Breast epithelium (tissue), 4 donors: ENCODE measurements around the gene VWA5B2. TPM values are rescaled to one million over a fixed set of nuclear protein-coding genes. Genes with fewer than 3 reads are reported as not detected.

Source experiments
- DNase-seq, 2 donors: peaks; one replicate each; pipeline ENCODE4 v3.0.0-alpha.2; 2019; ENCODE audit warnings: low spot score in 2 of 2
- H3K27ac ChIP-seq, 2 donors: fragments of 200-600 bp; sonication (generic) in 1 of 2; one replicate each; pipeline ENCODE4 v1.5.1; 2016 to 2019; ENCODE audit warnings: mild to moderate bottlenecking in 1 of 2
- H3K27me3 ChIP-seq, 2 donors: fragments of 200-600 bp; sonication (generic) in 1 of 2; one replicate each; pipeline versions ENCODE4 v1.5.1 to v1.6.0; 2017 to 2019; ENCODE audit warnings: control low read depth in 1 of 2, mild to moderate bottlenecking in 1 of 2
- H3K36me3 ChIP-seq: fragments of 200-600 bp; one replicate; pipeline ENCODE4 v1.5.1; 2019
- H3K4me1 ChIP-seq, 2 donors: fragments of 200-600 bp; sonication (generic); one replicate each; pipeline ENCODE4 v1.5.1; 2016 to 2019; ENCODE audit warnings: control low read depth in 1 of 2
- H3K4me3 ChIP-seq, 3 donors: fragments of 200-600 bp; sonication (generic); 1 replicate in 2 of 3; 2 replicates in 1 of 3; pipeline ENCODE4 v1.5.1; 2016 to 2019; ENCODE audit warnings: mild to moderate bottlenecking in 3 of 3, moderate library complexity in 2 of 3
- H3K9me3 ChIP-seq, 2 donors: fragments of 200-600 bp; sonication (generic) in 1 of 2; one replicate each; pipeline ENCODE4 v1.5.1; 2016 to 2019; ENCODE audit warnings: control low read depth in 1 of 2
- POLR2A ChIP-seq: fragments of 450-650 bp; IDR thresholded peaks from one replicate; pipeline ENCODE4 v1.6.1; 2016; ENCODE audit warnings: antibody characterized with exemption, mild to moderate bottlenecking, moderate library complexity
- POLR2AphosphoS5 ChIP-seq, 3 donors: sonication (generic); formaldehyde crosslinking; IDR thresholded peaks; one replicate each; pipeline ENCODE4 v1.6.1; 2017; ENCODE audit warnings: antibody characterized with exemption in 3 of 3
- intact Hi-C: fragments of 100-400 bp; cut with DNase I; formaldehyde crosslinking; loops from one replicate; pipeline ENCODE4 v1.15.1; 2023; ENCODE audit warnings: low total_unique reads
- total RNA-seq, 3 donors: library from RNA; depleted of rRNA; stranded (reverse); fragments of >200 nt; gene quantifications; one replicate each; pipeline ENCODE4 v1.1.0, GENCODE V29; 2016
- TF ChIP-seq, protein P1 (sequence below), 3 donors: fragments of 450-650 bp; IDR thresholded peaks; one replicate each; pipeline ENCODE4 v1.5.1; 2016 to 2017; ENCODE audit warnings: antibody characterized with exemption in 3 of 3, mild to moderate bottlenecking in 3 of 3, moderate library complexity in 3 of 3

Gene VWA5B2
- total RNA-seq, 3 donors from 2014 or later: 0.16 to 0.88 (median 0.33) TPM

DNA sequence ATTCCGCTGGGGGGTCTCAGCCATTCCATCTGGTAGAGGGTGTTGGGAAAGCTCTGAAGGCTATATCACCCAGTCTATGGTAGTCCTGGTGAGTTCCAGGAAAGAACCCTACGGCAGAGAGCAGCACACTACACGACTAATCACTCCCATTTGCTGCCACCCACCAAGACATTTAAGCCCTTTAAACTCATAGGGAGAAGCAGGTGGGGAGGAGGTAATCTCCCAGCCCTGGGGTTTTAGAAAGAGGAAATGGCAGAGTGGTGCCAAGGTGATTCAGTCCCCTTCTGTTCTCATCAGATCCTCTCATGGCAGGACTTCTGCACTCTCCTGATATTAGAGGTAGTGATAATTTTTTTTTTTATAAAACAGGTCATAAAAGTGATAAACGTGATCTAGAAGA is 10.6 kb upstream of the VWA5B2 start:
- no peak overlapping the region for H3K27ac ChIP-seq
- no peaks in the 10 kb centered on the region for H3K4me1 ChIP-seq
- no peaks in the 10 kb centered on the region for H3K27me3 ChIP-seq
- no peak overlapping the region for H3K4me3 ChIP-seq
- H3K36me3 ChIP-seq: no peaks in the 10 kb centered on the region
- intact Hi-C loops: no loop called here
- no peak for TF ChIP-seq POLR2AphosphoS5 (IDR thresholded peaks at IDR 0.05)
- no peak for TF ChIP-seq POLR2A
- TF ChIP-seq, protein P1, sequence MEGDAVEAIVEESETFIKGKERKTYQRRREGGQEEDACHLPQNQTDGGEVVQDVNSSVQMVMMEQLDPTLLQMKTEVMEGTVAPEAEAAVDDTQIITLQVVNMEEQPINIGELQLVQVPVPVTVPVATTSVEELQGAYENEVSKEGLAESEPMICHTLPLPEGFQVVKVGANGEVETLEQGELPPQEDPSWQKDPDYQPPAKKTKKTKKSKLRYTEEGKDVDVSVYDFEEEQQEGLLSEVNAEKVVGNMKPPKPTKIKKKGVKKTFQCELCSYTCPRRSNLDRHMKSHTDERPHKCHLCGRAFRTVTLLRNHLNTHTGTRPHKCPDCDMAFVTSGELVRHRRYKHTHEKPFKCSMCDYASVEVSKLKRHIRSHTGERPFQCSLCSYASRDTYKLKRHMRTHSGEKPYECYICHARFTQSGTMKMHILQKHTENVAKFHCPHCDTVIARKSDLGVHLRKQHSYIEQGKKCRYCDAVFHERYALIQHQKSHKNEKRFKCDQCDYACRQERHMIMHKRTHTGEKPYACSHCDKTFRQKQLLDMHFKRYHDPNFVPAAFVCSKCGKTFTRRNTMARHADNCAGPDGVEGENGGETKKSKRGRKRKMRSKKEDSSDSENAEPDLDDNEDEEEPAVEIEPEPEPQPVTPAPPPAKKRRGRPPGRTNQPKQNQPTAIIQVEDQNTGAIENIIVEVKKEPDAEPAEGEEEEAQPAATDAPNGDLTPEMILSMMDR (IDR thresholded peaks at IDR 0.05): no peak
- DNase-seq: no peak
- H3K9me3 ChIP-seq: no peaks in the 10 kb centered on the region

GRCh38 chr3:184222521-184222920 is 6.9 kb upstream of the VWA5B2 start:
- TF ChIP-seq POLR2A: no peak
- TF ChIP-seq, protein P1 (IDR thresholded peaks at IDR 0.05): no peak
- TF ChIP-seq POLR2AphosphoS5 (IDR thresholded peaks at IDR 0.05): no peak
- H3K36me3 ChIP-seq: no peaks in the 10 kb centered on the region
- no peaks in the 10 kb centered on the region for H3K27me3 ChIP-seq
- H3K9me3 ChIP-seq: no peaks in the 10 kb centered on the region
- H3K4me1 ChIP-seq: no peaks in the 10 kb centered on the region
- no peak for DNase-seq
- intact Hi-C loops: no loop called here
- no peak overlapping the region for H3K27ac ChIP-seq
- H3K4me3 ChIP-seq: no peak overlapping the region

DNA sequence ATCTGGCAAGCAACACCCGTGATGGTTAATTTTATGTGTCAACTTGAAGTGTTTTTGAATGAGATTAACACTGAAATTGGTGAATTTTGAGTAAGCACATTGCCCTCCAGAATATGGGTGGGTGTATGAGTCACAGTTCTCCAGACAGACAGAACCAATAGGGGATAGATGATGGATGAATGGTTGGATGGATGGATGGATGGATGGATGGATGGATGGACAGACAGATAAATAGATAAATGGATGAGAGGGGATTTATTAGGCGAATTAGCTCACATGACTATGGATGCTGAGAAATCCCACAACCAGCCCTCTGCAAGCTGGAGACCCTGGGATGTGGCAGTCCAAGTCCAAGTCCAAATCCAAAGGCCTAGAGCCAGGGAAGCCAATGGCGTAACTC is 5.4 kb upstream of the VWA5B2 start:
- intact Hi-C loops: no loop called here
- Histone ChIP-seq H3K27ac (no peak overlapping the region), H3K36me3 (no peaks in the 10 kb centered on the region), H3K4me1 (no peaks in the 10 kb centered on the region), H3K4me3 (no peak overlapping the region), H3K27me3 (no peaks in the 10 kb centered on the region), H3K9me3 (no peaks in the 10 kb centered on the region)
- TF ChIP-seq POLR2AphosphoS5 (IDR thresholded peaks at IDR 0.05): no peak
- TF ChIP-seq, protein P1 (IDR thresholded peaks at IDR 0.05): no peak
- TF ChIP-seq POLR2A: no peak
- no peak for DNase-seq

GRCh38 chr3:184227481-184227935 is 1.9 kb upstream of the VWA5B2 start:
- Histone ChIP-seq H3K27ac (no peak overlapping the region), H3K27me3 (peaks cover 10 to 30% of the 10 kb centered on the region in 2 donors), H3K4me1 (peaks cover 4 to 8% of the 10 kb centered on the region in 2 donors), H3K36me3 (no peaks in the 10 kb centered on the region), H3K9me3 (no peaks in the 10 kb centered on the region), H3K4me3 (no peak overlapping the region)
- DNase-seq: no peak
- intact Hi-C loops: no loop called here
- TF ChIP-seq POLR2AphosphoS5 (IDR thresholded peaks at IDR 0.05) (no peak), POLR2A (no peak)
- TF ChIP-seq, protein P1 (IDR thresholded peaks at IDR 0.05): peak in 1 of 3 donors; percentile 59

DNA sequence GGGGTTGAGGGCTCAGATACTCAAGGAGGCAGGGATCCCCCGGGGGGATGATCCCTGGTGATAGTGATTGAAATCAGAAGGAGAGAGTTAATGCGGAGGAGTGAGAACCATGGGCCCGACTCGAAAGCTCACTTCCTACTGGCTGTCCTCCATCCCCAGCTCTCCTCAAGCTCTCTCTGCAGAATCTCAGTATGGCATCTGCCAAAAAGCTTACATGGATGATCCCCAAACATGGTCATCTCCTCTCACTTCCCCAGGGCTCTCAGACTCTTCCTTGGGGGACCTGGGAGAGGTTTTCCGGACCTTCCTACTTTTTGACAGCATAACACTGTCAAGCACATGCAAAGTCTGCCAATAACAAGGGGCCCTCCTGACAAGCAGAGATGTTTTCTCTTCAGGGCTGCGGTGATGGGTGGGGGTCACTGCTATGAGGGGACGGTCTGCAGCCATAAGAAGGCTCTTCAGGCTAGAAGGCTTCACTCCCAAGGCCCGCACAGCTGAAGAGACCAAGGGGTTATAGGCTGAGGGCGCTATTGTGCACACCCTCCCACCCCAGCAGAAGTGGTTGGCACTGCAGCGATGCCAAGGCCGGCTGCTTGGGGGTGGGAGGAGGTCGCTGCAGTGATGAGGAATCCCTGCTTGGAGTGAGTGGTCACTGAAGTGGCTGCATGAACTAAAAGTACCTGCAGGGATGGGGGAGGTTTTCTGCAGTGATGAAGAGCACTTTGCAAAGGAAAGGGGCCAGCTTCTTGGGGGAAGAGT is 828 bp upstream of the VWA5B2 start:
- intact Hi-C loops: no loop called here
- H3K36me3 ChIP-seq: no peaks in the 10 kb centered on the region
- no peak for DNase-seq
- peaks cover 4 to 8% of the 10 kb centered on the region in 2 donors for H3K4me1 ChIP-seq
- TF ChIP-seq, protein P1 (IDR thresholded peaks at IDR 0.05): no peak
- TF ChIP-seq POLR2A (no peak), POLR2AphosphoS5 (IDR thresholded peaks at IDR 0.05) (no peak)
- no peak overlapping the region for H3K27ac ChIP-seq
- peak overlapping the region; percentile 41 to 68 (median 54) for H3K4me3 ChIP-seq
- no peaks in the 10 kb centered on the region for H3K9me3 ChIP-seq
- peaks cover 10 to 37% of the 10 kb centered on the region in 2 donors for H3K27me3 ChIP-seq
